Stimulated activated CD8-positive, alpha-beta memory T cell treated with anti-CD3 and anti-CD28 coated beads, Interleukin-15, amount 100 ng/mL, for 24 hours (primary cell): Measurements from ENCODE around the gene SMYD1.

Experiments
- DNase-seq: peaks from one replicate; pipeline ENCODE4 v3.0.0-alpha.2; 2020; ENCODE audit warnings: low read depth

SMYD1 gene

DNA sequence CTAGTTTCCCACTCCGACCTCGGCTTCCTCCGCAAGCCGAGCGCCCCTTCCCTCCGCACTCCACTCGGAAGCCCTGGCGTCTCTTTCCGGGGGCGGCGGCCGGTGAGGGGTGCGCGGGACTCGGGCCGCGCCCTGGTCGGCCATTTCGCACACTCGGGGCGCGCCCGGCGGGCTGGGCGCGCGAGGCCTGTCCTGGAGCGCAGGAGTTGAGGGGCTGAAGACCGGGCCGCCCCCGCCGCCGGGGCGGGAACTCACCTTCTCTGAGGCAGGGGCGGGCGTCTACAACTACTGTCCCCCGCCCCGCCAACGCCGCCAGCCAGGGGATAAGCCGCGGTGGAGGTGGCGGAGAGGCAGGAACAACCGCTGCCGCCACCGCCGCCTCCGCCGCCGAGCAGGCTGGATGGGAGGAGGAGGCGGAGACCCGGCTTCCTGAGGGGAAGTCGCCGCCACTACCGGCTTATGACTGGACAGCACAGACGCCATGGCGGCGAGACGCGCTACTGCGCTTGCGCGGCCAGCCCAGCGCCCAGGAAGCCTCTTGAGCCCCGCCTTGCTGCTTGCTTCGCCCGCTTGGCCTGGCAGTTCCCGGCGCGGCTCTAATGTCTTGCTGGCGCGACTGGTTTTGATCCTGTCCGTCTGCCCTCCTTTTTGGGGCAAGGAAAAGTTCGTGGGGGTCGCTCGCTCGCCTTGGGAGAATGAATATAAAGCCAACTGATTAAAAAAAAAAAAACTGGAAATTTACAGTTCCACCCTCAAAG, 12.1 kb upstream of the SMYD1 start, which contains the start of gene KRCC1:
TSS of gene KRCC1 (minus strand) at position 413 of the 758 bp plus-strand sequence. CDS start 27,220 bp downstream, outside the sequence.
- peak; percentile 87 for DNase-seq

- no peak for DNase-seq
These were observed 10.2 kb upstream of the SMYD1 start for GRCh38 chr2:88057437-88057844.

GRCh38 chr2:88058191-88058590, 9.4 kb upstream of the SMYD1 start:
- DNase-seq: no peak

DNA sequence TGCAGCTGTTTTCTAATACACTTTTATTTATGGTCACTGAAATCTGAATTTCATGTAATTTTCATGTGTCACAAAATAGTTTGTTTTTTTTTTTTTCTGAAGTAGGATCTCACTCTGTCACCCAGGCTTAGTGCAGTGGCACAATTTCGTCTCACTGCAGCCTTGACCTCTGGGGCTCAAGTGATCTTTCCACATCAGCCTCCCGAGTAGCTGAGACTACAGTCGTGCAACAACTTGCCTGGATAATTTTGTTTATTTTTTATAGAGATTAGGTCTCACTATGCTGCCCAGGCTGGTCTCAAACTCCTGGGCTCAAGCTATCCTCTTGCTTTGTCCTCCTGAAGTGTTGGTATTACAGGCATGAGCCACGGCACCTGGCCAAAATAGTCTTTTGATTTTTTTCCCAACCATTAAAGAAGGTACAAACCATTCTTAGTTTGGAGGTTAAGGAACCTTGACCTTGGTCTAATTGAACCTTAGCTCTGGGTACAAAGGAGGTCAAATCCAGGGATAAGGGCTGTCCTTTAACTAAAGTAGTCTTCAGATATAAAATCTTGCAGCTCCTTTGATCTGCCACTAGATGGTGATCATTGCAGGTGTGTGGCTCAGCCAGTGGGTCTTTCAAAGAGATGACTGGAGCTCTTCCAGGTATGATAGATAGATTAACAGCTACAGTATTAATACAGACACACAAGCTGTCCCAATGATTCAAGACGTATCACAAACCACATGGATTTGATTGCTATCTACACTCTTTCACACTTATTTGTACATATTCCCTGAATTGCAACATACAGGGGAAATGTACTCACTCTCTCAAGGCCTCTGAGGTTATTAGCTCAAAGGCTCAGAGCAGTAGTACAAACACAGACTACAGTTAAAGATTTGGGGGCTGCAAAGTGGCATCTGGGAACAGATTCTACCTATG, 7.4 kb upstream of the SMYD1 start:
- no peak for DNase-seq

DNA sequence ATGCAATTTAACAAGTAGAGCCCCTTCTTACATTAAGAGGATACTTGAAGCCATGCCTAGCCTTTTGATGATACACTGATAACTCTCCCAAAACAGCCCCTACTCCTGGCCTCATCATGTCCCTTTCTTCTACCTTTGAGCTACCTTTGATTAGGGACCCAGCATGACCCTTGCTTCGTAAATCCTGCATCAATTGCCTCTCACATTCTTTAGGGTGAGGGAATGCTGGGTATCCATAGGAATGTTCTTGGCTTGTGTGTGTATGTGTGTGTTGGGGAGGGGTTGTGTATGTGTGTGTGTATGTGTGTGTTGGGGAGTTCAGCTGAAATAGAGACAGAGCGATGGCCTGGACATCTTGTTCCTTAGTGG, 6.7 kb upstream of the SMYD1 start:
- DNase-seq: no peak

DNA sequence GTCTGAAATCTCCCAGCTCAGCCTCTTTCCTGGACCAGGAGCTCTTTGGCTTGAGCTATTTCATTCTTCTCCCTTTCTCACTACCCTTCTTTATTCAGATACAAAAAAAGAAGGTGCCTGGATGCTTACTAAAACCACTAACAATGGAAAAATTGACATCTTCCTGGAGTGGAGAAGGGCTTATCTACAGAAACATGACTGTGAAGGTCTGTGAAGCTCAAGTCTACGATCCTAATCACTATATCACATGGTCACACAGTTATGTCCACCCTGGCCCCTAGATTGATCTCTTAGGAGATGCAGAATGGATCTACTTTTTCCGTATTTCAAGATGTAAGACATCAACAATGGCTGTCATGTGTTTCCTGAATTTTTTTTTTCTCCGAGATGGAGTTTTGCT, 6.3 kb upstream of the SMYD1 start:
- no peak for DNase-seq

DNA sequence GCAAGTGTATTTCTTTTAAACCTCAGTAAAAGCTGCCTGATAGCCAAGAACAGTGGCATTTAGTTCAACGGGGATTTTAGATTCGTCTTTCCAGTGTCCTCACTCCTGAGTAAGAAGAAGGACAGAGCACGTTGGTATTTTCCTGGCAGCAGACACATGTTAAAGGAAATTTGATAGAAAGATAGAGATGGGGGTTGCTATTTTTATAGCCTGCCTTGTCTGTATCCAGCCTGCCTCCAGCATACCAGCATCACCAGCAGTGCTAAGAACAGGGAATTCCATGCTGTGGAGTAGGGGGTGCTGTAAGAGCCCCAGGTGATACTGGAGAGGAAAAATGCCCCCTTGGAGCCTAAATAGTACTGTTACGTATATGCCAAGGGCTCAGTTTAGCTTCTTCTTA, 1.1 kb upstream of the SMYD1 start:
- DNase-seq: no peak

- DNase-seq: no peak
These were observed 436 bp upstream of the SMYD1 start for GRCh38 chr2:88067189-88067588.

DNA sequence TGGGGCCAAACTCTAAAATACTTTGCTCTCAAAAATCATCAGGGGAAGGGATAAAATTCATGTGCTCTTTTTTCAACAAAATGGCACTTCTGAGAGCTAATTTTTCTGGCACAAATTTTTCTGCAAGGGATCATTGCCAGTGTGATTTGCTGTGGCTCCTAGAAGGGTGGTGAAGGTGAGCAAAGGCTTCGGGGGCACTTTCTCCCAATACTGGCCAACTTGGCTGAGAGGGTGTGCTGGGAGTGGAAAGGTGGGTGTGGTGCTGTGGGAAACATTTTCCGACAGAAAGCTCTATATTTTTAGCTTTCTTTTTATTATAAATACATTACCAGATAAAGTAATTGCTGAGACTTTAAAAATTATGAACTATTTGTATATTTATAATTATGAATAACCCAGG, 419 bp downstream of the SMYD1 start:
- no peak for DNase-seq

GRCh38 chr2:88069117-88069516, 1.5 kb downstream of the SMYD1 start:
- no peak for DNase-seq

GRCh38 chr2:88070055-88070454, 2.4 kb downstream of the SMYD1 start:
- no peak for DNase-seq

DNA sequence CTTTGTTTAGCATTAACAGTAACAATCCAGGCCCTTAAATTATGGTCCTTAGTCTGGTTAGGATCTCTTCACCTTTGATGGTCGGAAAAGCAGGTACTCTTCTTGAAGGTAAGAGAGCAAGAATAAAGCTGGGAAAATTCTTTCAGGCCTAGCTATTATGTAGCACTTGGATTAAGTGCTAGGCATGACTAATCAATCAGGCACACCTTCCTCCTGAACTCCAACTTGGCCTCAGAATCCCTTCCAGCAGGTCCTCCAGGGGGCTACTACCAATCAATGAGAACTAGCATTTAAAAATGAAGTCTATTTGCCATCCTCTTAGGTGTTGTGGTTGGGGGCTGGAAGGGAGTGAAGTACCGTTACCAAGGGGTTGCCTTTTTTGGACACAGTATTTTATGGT, 3.7 kb downstream of the SMYD1 start:
- DNase-seq: no peak

- no peak for DNase-seq
These were observed 6.5 kb downstream of the SMYD1 start for GRCh38 chr2:88074150-88074549.

GRCh38 chr2:88074854-88075292, 7.2 kb downstream of the SMYD1 start:
- DNase-seq: no peak

DNA sequence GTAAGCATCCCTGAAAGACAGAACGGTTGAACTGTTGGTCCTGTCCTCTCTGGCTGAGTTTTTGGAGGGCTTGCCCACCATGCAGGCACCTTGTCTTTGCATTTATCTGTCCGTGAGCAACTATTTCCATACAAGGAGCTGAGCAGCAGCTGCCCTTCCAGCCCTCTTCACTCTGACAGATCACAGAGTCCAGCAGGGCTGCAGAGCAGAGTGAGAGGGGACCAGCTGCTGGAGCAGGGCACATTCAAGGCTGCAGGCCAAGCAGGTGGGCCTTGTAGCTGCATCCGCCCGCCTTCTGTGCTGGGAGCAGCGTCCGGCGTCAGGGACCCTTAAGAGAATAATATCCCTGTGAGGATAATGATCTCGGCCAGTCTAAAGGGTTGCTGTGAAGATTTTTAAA, 9.5 kb downstream of the SMYD1 start:
- no peak for DNase-seq

DNA sequence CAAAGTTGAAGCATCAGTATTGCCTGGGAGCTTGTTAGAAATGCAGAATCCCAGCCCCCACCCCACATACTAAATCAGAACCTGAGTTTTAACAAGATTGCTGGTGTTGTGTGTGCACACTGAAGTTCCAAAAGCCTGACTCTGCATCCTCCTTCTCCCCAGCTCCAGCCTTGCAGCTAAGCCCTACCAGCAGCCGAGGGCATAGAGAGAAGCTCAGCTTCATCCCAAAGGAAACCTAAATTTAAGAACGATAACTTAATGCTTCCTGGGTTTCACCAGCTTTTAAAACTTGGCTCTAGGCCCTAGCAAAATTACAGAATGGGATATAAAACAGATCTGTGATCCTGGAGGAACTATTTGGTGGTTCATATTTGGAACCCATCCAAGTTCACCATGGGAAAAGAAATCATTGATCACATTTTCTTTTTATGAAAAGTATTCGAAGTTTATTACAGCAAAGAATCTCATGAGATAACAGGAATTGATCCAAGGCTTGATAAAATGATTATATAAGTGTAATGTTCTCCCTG, 11.1 kb downstream of the SMYD1 start:
- no peak for DNase-seq

DNA sequence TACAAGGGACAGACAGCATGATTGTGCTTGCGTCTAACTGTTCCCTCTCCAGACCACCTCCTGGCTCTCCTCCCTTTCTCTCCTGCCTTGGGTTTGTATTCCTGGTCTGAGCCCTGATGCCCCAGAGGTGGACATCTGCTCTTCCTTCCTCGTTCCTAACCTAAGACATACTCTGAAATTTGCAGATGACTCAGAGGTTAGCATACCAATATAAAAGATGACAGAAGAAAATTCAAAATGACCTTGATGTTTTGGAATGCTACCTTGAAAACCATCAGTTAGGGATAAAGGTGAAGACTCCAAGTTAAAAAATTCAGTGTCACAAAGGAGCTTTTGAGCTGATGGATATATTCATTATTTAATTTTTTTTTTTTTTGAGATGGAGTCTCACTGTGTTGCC, 12.9 kb downstream of the SMYD1 start:
- no peak for DNase-seq

DNA sequence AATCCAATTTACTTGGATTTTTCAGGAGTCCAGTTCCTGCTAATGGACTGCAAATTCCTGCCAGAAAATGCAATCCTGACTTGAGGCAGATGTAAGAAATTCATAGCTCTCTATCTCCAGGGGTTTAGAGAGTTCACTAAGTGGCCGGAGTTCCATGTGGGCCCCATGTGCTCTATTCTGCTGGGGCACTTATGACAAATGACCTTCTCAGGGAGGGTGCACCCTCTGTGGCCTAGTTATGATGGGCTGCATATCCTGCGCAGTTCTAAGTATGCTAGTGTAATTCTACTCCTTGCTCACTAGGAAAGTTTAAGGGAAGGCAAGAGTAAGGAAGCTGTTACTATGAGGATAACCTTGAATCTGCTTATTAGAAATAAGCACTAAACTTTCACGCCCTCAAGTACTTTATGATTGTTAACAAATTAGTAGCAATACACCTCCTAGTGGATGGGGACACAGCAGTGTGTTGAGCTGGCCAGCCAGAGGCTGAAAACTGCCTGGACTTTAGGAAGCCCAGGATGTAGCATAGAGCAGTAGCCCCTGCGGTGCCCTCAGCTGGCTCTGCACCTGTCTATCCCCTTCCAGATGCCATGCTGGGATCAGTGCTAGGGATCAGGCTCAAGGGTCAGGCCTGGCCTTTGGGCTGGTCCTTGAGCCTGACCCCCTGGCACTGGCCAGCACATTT, 14.4 kb downstream of the SMYD1 start:
- DNase-seq: no peak

DNA sequence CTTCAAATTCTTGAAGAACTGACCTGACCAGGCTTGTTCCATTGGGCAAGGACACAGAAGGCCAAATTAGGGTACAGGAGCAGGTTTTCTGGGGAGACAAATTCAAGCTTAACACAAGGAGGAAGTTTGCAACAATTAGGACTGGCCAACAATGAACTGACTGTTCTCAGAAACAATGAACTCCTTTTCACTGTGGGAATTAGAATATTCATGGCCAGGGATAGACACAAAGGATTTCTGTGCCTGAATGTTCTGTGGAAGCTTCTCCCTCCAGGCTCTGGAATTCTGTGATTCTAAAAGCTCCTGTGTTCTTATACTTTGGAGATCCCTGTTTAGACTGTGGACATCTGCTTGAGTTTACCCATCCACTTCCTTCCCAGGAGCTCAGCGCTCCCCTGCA, 15.2 kb downstream of the SMYD1 start:
- DNase-seq: no peak

DNA sequence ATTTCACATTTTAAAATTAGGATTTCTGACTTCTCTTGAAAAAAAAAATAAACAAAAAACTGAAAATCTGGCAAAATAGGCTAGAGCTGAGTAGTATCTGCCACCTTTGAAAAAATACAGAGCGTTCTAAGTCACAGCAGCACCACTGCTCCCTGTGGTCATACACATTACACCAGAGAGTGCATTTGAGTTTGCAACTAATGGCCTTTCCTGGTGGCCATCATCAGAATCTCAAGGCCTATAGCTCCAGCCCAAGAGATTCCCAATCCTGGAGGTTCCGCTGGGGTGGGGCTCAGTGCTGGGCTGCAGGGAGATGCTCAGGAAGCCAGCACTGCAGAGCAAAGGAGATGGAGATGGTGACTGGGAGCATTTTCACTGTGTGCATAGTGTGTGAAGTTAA, 17.5 kb downstream of the SMYD1 start:
- no peak for DNase-seq

DNA sequence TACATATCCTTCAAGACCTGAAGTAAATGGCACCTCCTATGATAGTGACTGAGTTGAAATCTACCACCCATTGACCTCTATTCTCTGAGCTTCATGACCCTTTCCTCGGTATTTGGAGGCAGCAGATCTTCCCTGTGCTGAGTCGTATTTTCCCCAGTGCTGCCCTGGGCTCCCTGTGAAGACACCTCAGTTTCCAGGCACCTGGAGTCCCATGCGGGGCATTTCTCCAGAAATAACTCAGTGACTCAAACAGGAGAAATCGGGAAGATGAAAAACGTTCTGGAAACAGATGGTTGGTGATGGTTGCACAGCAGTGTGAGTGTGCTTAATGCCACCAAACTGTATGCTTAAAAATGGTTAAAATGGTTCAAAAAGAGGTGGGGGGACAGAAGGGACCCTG, 18.0 kb downstream of the SMYD1 start:
- no peak for DNase-seq

GRCh38 chr2:88086401-88086800, 18.8 kb downstream of the SMYD1 start:
- no peak for DNase-seq
